NCI-H345 treated with DMSO at 0.1 percent for 48 hours (cell line): Measurements from ENCODE around the gene ELAPOR1.

Source experiments
- DNase-seq: peaks from one replicate; lab custom pipeline; 2025; ENCODE audit not compliant: unreplicated experiment; lab: John Stamatoyannopoulos, UW

Gene ELAPOR1

GRCh38 chr1:109113590-109114341 lies at the start of gene ELAPOR1:
Gene ELAPOR1 (plus strand): TSS chr1:109114115. CDS start chr1:109114184, 69 bp downstream.
- peak; percentile 71 for DNase-seq

- DNase-seq, result no peak
Observed at GRCh38 chr1:109065137-109065536, 48.8 kb upstream of the ELAPOR1 start.

GRCh38 chr1:109067883-109068282 lies 46.0 kb upstream of the ELAPOR1 start:
- DNase-seq, result no peak

GRCh38 chr1:109069294-109069693 lies 44.6 kb upstream of the ELAPOR1 start:
- DNase-seq, result no peak

- DNase-seq, result peak; percentile 94
Observed at GRCh38 chr1:109075531-109076490, 38.1 kb upstream of the ELAPOR1 start, which contains the start of gene TAF13. Gene TAF13 (minus strand): TSS chr1:109076003. CDS start chr1:109075947, 56 bp downstream.

GRCh38 chr1:109078317-109078716 lies 35.6 kb upstream of the ELAPOR1 start:
- DNase-seq, result no peak

GRCh38 chr1:109079240-109079622 lies 34.7 kb upstream of the ELAPOR1 start:
- no peak for DNase-seq

GRCh38 chr1:109080441-109081082 lies 33.4 kb upstream of the ELAPOR1 start:
- DNase-seq, result no peak

- DNase-seq, result no peak
Observed at GRCh38 chr1:109083501-109083900, 30.4 kb upstream of the ELAPOR1 start.

- no peak for DNase-seq
Observed at GRCh38 chr1:109083923-109084322, 30.0 kb upstream of the ELAPOR1 start.

- DNase-seq, result no peak
Observed at GRCh38 chr1:109084563-109085517, 29.1 kb upstream of the ELAPOR1 start.

GRCh38 chr1:109089242-109090015 lies 24.5 kb upstream of the ELAPOR1 start:
- DNase-seq, result peak; percentile 60

- peak; percentile 78 for DNase-seq
Observed at GRCh38 chr1:109090196-109091077, 23.5 kb upstream of the ELAPOR1 start, which contains the start of gene TMEM167B. Gene TMEM167B (plus strand): TSS chr1:109090764. CDS start chr1:109090873, 109 bp downstream.

- peak; percentile 25 for DNase-seq
Observed at GRCh38 chr1:109091078-109091838, 22.7 kb upstream of the ELAPOR1 start.

- DNase-seq, result no peak
Observed at GRCh38 chr1:109091839-109092193, 22.1 kb upstream of the ELAPOR1 start.

GRCh38 chr1:109094377-109094803 lies 19.5 kb upstream of the ELAPOR1 start:
- no peak for DNase-seq

GRCh38 chr1:109094871-109095270 lies 19.0 kb upstream of the ELAPOR1 start:
- DNase-seq, result no peak

- DNase-seq, result no peak
Observed at GRCh38 chr1:109095631-109096030, 18.3 kb upstream of the ELAPOR1 start.
